Ishikawa (cell line): ENCODE data around the gene YIF1A.

Experiments
- CEBPB ChIP-seq: IDR thresholded peaks from 2 replicates; pipeline ENCODE4 v1.6.1; 2012
- EGR1 ChIP-seq: IDR thresholded peaks from 2 replicates; pipeline ENCODE4 v1.6.1; 2012
- EP300 ChIP-seq: IDR thresholded peaks from 2 replicates; pipeline ENCODE4 v1.6.1; 2012; ENCODE audit warnings: borderline replicate concordance
- FOXM1 ChIP-seq: IDR thresholded peaks from 2 replicates; pipeline ENCODE4 v1.6.1; 2012; ENCODE audit warnings: low read depth, borderline replicate concordance
- MAX ChIP-seq: IDR thresholded peaks from 2 replicates; pipeline ENCODE4 v1.6.1; 2012
- NFIC ChIP-seq: IDR thresholded peaks from 2 replicates; pipeline ENCODE4 v1.6.1; 2012
- RAD21 ChIP-seq: IDR thresholded peaks from 2 replicates; pipeline ENCODE4 v1.6.1; 2012; ENCODE audit warnings: low read depth
- REST ChIP-seq: IDR thresholded peaks from 2 replicates; pipeline ENCODE4 v1.6.1; 2012; ENCODE audit warnings: low read depth, mild to moderate bottlenecking
- TAF1 ChIP-seq: IDR thresholded peaks from 2 replicates; pipeline ENCODE4 v1.6.1; 2012; ENCODE audit warnings: low read depth, mild to moderate bottlenecking
- TCF12 ChIP-seq: IDR thresholded peaks from 2 replicates; pipeline ENCODE4 v1.6.1; 2012; ENCODE audit warnings: low read depth
- TEAD4 ChIP-seq: IDR thresholded peaks from 2 replicates; pipeline ENCODE4 v1.6.1; 2012
- YY1 ChIP-seq: IDR thresholded peaks from 2 replicates; pipeline ENCODE4 v1.6.1; 2012; ENCODE audit warnings: low read depth
- ZBTB7A ChIP-seq: IDR thresholded peaks from 2 replicates; pipeline ENCODE4 v1.6.1; 2012; ENCODE audit warnings: low read depth

GRCh38 chr11:66259956-66260355 is 29.0 kb downstream of the YIF1A start:
- TF ChIP-seq REST (no peak), MAX (no peak), EP300 (no peak), TAF1 (no peak), RAD21 (no peak), TCF12 (no peak), ZBTB7A (no peak), CEBPB (no peak), TEAD4 (no peak), YY1 (no peak), EGR1 (no peak), FOXM1 (no peak), NFIC (no peak)
